GM19025 (cell line): ENCODE data around the gene DYNLL2.
"Not testable (repeated sequence)": the region's sequence is repeated elsewhere in the genome, so short reads cannot be mapped to it uniquely, and the experiment has no call there.

Source experiments
- ATAC-seq: cut with Tn5 transposase; IDR thresholded peaks from one replicate; pipeline ENCODE4 v1.9.1; 2021; ENCODE audit warnings: mild to moderate bottlenecking, low read depth, moderate library complexity; ENCODE audit not compliant: unreplicated experiment

DYNLL2 gene

DNA sequence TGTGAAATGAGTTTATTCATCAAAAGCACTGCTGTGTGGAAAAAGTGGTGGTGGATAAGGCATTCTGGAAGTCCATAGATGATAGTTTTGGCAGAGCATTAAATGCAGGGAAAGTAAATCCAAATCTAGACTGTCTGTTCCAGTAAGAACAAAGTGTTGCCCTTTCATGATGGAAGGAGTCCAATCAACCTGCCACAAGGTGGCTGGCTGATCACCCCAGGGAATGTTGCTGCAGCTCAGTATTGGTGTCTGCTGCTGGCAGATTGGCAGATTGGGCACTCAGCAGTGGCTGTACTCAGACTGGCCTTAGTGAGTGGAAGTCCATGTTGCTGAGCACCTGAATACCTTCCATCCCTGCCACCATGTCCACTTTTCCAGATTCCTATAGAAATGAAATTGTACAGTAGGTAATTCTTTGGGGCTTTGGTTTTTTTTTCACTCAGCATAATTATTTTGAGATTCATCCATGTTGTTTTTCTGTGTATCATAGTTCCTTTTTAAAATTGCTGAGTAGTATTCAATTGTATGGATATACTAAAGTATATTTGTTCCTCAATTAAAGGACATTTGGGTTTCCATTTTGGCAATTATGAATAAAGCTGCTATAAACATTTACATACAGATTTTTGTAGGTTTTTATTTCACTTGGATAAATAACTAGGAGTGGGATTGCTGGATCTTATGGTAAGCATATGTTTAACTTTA lies 14.3 kb downstream of the DYNLL2 start:
- ATAC-seq = no peak

GRCh38 chr17:58100506-58100905 lies 17.3 kb downstream of the DYNLL2 start:
- no peak for ATAC-seq

GRCh38 chr17:58101898-58102297 lies 18.7 kb downstream of the DYNLL2 start:
- ATAC-seq = not testable (repeated sequence)

- ATAC-seq = no peak
Observed at GRCh38 chr17:58105093-58105492, 21.9 kb downstream of the DYNLL2 start.

DNA sequence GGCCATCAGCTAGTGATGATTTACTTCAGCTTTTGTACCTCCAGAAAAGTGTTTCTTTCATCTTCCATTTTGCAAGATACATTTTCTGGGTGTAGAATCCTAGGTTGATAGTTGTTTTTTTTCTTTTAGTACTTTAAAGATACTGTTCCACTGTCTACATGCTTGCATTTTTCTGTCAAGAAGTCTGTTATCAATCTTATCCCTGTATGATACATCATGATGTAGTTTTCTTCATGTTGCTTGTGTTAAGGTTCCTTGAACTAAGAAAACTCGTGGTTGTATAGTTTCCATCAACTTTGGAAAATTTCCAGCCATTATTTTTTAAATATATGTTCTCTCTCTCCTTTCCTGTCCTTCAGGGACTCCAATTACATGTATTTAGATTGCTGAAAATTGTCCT lies 24.1 kb downstream of the DYNLL2 start:
- no peak for ATAC-seq

GRCh38 chr17:58109197-58109596 lies 26.0 kb downstream of the DYNLL2 start:
- ATAC-seq = no peak

DNA sequence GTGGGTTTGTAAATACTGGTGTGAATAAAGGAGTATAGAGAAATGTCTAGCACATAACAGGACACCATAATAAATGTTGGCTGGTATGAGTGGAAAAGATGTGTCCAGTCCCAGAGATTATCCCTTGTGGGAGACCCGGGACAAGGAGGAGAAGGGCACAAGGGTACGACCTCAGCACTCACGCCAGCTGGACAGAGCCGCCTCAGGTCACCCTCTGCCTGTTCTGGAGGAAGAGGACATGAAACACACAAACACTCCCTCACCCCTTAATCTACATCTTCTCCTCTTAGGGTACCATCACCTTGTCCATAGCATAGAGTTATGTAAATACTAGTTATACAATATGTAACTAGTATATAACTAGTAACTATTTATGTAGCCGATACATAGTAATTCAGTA lies 26.8 kb downstream of the DYNLL2 start:
- ATAC-seq = no peak

DNA sequence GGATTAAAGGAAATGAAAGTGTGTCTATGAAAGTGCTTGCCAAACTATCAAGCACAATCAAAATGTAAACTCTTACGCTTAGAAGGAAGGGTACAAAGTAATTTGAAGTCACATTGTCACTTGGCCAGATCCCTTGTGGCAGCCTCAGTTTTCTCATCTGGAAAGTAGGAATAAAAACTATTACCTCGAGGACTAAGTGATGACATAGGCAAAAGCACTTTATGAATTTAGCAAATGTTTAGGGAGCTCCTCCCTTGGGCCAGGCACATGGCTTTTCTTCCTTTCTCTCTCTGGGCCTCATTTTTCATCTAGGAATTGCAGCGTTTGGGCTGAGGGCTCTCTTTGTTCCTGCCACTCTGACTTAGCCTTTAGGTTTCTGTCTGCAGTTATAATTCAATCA lies 28.5 kb downstream of the DYNLL2 start:
- ATAC-seq = no peak

- no peak for ATAC-seq
Observed at GRCh38 chr17:58112970-58113631, 29.9 kb downstream of the DYNLL2 start.

DNA sequence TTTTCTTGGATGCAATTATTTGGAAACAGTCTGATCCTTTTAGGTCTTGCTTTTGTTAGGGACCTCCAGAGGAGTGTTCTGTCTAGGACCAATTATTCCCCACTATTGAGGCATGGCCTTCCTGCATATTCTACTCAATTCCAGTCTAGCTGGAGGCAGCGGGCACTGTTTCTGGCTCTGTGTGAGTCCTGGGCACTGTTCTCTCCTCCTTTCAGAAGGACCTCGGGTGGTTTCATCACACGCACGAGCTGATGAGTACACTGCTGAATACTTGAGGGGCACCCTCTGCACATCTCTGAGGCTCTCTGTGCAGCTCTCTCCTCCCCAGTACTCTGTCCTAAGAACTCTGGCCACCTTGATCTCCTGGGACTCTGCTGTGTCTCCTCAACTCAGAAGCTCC lies 30.7 kb downstream of the DYNLL2 start:
- no peak for ATAC-seq

GRCh38 chr17:58117382-58117781 lies 34.2 kb downstream of the DYNLL2 start:
- ATAC-seq = no peak

GRCh38 chr17:58119491-58119890 lies 36.3 kb downstream of the DYNLL2 start:
- ATAC-seq = no peak

GRCh38 chr17:58120195-58120822 lies 37.1 kb downstream of the DYNLL2 start:
- ATAC-seq = no peak

DNA sequence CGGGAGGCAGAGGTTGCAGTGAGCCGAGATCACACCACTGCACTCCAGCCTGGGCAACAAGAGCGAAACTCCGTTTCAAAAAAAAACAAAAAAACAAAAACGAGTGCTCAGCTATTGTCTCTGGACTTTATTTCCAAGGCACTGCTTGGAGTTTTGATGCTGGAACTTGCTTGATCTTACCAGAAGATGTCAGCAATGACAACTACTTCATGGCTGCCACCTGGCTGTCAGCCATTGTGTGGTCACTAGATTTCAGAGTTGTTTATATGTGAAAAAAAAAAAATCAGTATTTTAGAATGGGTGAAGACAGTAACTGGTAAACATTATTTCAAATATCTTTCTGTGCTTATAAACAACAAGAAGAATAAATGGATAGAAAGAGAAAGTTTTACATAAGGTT lies 38.7 kb downstream of the DYNLL2 start:
- ATAC-seq = no peak

DNA sequence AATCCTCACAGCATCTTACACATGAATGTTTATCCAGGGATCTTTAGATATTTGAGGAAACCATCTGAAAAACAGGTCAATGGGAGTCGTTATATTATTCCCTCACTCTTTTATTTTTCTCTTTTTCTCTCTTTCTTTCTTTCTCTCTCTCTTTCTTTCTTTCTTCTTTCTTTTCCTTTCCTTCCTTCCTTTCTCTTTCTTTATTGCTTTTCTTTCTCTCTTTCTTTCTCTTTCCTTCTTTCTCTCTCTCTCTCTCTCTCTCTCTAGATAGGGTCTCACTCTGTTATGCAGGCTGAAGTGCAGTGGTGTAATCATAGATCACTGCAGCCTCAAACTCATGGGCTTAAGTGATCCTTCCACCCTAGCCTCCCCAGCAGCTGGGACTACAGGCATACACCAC lies 44.6 kb downstream of the DYNLL2 start:
- ATAC-seq = no peak

DNA sequence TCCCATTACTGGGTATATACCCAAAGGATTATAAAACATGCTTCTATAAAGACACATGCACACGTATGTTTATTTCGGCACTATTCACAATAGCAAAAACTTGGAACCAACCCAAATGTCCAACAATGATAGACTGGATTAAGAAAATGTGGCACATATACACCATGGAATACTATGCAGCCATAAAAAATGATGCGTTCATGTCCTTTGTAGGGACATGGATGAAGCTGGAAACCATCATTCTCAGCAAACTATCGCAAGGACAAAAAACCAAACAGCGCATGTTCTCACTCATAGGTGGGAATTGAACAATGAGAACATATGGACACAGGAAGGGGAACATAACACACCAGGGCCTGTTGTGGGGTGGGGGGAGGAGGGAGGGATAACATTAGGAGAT lies 49.5 kb downstream of the DYNLL2 start:
- ATAC-seq = not testable (repeated sequence)

DNA sequence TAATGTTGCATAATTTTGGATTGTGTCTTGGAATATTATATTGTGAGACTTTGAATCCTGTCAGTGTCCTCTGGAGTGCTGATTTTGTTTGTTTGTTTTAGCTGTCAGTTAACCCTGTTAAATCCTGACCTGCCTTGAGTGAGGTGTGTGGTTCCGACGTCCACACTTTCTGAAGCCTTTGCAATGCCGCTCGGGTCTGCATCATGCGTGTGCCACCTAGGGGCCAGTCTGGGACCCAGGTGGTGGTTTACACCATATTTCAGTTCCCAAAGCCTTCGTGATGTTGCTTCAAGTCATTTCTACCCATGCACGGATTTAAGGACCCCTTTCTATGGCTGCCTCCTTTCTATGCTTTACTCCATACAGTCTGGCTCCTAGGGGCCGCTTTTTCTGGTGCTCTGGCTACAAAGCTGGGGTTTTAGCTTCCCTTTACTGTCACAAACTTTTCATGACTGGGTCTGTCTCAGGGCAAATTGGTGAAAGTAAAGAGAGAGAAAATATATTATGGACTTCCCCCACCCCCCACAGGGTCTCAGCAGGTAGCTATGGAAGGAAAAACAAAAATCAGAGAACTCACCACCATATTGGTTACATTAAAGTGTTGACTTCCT lies 53.6 kb downstream of the DYNLL2 start:
- no peak for ATAC-seq

DNA sequence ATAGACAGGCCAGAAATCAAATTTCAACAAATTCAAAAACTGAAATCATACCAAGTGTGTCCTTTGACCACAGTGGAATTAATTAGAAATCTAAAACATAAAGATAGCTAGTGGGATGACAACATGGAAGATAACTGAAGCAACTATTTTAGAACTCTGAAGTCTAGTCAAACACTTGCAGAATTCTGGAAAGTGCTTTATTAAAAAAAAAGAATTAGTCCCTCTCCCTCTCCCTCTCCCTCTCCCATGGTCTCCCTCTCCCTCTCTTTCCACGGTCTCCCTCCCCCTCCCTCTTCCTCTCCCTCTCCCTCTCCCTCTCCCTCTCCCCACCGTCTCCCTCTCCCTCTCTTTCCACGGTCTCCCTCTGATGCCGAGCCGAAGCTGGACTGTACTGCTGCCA lies 58.3 kb downstream of the DYNLL2 start:
- ATAC-seq = no peak

DNA sequence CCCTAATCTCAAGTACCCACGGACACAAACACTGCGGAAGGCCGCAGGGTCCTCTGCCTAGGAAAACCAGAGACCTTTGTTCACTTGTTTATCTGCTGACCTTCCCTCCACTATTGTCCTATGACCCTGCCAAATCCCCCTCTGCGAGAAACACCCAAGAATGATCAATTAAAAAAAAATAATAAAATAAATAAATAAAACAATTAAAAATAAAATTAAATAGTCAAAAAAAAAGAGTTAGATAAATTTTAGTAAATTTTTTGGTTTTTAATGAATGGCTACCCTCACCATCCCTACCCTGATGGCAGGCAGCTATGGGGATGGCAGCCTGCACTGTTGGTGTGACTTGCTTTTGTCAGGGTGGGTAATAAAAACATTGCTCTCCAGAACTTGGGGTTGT lies 60.1 kb downstream of the DYNLL2 start:
- not testable (repeated sequence) for ATAC-seq

GRCh38 chr17:58144801-58145200 lies 61.6 kb downstream of the DYNLL2 start:
- ATAC-seq = no peak
